ENCODE measurements around the gene PACS1.

Gene PACS1

DNA sequence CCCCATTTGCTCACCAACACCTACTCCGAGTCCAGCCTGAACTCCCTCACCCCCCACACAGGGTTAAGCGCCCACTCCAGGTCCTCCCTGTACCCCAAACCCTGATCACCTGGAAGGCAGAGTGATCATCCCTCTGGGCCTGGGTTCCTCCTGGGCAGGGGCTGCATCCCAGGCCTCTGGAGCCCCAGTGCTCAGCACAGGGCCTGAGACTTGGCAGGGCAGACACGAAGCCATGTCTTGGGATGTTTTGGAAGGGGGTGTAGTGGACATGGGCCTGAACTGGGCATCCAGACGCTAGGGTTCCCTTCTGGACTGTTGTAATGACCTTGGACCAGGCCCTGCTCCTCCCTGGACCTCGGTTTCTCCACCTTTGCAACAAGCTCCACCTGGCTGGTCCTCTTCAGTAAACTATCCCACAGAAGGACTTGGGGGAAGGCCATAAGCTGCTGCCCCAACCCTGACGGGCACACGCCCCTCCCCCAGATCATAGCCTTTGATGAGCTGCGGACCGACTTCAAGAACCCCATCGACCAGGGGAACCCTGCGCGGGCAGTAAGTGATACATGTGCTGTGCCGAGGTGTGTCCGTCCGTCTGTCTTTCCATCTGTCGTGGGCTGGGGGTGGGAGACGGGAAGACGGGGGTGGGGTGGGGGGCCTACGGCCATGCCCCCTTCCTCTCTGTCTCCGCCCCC is 211.8 kb downstream of the PACS1 start:
- TF ChIP-seq, protein P1, sequence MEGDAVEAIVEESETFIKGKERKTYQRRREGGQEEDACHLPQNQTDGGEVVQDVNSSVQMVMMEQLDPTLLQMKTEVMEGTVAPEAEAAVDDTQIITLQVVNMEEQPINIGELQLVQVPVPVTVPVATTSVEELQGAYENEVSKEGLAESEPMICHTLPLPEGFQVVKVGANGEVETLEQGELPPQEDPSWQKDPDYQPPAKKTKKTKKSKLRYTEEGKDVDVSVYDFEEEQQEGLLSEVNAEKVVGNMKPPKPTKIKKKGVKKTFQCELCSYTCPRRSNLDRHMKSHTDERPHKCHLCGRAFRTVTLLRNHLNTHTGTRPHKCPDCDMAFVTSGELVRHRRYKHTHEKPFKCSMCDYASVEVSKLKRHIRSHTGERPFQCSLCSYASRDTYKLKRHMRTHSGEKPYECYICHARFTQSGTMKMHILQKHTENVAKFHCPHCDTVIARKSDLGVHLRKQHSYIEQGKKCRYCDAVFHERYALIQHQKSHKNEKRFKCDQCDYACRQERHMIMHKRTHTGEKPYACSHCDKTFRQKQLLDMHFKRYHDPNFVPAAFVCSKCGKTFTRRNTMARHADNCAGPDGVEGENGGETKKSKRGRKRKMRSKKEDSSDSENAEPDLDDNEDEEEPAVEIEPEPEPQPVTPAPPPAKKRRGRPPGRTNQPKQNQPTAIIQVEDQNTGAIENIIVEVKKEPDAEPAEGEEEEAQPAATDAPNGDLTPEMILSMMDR (conservative IDR thresholded peaks at IDR 0.05; ENCODE audit: low read depth), result no peak
- CTCF ChIA-PET, result interaction anchor here (0.7 to 1.4 kb wide), 6 partner anchors 8 to 1009 kb away, joined by 3 to 13 read pairs (median 4); no protein-coding TSS in a partner anchor
- POLR2A ChIA-PET (ENCODE audit: low non-redundant PET), result no interaction called here
- no peak for DNase-seq (ENCODE audit: low spot score)
- H3K27ac ChIP-seq, result no peak overlapping the region

DNA sequence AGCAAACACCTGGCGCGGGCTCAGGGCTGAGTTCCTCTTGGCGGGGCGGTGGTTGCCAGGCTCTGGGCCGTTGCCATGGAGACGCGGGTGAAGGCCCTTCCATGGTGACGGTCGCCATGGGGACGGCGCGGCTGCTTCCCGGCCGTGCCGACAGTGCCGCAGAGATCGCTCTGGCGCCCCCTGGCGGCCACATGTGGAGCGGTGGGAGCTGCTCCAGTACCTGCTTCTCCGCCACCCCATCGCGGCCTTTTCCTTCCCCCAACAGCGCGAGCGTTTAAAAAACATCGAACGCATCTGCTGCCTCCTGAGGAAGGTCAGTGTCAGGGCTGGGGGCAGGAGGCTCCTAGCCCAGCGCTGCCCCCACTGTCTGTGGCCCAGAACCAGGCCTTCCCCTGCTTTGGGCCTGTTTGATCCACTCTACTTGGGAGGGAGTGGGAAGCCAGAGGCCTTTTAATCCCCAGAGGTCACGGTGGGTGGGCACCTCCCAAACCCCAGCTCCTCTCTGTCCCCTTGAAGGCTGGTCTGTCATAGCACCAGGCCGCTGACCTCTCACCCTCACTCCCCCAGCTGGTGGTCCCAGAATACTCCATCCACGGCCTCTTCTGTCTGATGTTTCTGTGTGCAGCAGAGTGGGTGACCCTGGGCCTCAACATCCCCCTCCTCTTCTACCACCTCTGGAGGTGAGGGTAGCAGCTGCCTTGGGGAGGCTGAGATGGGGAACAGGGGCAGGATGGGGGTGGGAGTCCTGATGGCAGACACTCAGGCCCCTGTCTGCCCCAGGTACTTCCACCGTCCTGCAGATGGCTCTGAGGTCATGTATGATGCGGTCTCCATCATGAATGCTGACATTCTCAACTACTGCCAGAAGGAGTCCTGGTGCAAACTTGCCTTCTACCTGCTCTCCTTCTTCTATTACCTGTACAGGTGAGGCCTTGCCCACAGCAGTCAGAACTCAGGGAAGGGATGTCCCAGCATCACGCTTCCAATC is 212.7 kb downstream of the PACS1 start:
- ChIA-PET CTCF (interaction anchor here (0.6 to 1.4 kb wide), 11 partner anchors 8 to 1223 kb away, joined by 3 to 13 read pairs (median 4); no protein-coding TSS in a partner anchor), POLR2A (ENCODE audit: low non-redundant PET) (no interaction called here)
- peak overlapping the region; percentile 57 for H3K27ac ChIP-seq
- DNase-seq (ENCODE audit: low spot score), result peak; percentile 87
- TF ChIP-seq, protein P1 (conservative IDR thresholded peaks at IDR 0.05; ENCODE audit: low read depth), result peak; percentile 94

DNA sequence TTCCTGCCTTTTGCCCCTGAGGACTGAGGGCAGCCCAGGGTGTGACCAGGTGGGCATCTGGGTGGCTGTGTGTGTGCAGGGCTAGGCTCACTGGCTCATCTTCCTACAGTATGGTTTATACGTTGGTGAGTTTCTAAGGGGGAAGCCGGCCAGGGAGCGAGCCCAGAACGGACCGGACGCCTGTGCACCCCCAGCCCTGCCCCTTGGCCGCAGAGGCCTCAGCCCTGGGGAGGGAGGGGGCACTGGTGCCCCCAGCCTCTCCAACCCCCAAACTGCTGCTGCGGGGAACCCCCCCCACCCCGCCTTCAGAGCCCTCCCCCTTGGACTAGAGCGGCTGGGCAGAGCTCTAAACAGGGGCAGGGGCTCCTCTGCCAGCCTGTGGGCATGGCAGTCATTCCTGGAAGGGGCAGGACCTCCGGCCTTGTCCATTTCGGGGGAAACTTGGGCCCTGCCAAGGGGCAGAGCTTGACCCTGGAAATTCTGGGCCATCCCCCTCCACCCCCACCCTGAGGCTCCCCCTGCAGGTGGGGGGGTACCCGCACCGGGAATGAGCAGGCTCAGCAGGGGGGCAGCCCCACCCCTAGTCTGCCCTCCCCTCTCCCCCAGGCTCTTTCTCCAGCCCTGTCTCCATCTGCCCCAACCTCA is 213.5 kb downstream of the PACS1 start:
- POLR2A ChIA-PET (ENCODE audit: low non-redundant PET), result no interaction called here
- DNase-seq (ENCODE audit: low spot score), result no peak
- TF ChIP-seq, protein P1 (conservative IDR thresholded peaks at IDR 0.05; ENCODE audit: low read depth), result no peak
- peak overlapping the region; percentile 57 for H3K27ac ChIP-seq
- CTCF ChIA-PET, result interaction anchor here (0.6 to 1.4 kb wide), 7 partner anchors 7 to 433 kb away, joined by 3 to 6 read pairs (median 4); no protein-coding TSS in a partner anchor

DNA sequence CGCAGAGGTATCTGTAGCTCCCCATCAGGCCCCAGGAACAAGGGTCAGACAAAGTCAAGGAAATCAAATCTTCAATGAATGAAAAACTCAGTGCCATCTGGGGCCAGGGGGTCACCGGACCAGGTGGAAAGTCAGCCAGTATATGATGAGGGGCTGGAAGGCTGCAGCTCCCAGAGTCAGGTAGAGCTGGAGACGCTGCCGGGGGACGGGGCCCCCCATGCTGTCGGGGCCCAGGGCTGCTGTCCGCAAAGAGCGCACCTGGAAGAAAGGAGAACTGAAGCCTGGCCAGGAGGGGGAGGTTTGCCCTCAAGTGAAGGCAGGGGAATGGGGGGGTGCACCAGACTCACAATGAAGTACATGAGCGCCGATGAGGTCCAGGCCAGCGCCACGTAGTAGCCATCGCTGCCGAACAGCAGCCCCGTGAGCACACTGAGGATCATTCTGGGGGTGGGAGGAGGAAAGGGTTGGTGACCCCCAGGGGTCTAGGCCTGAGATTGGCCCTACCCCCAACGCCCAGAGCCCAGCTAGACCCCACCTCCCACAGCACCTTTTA is 214.5 kb downstream of the PACS1 start:
- H3K27ac ChIP-seq, result peak overlapping the region; percentile 57; the same call in 1 of the 2 replicates
- CTCF ChIA-PET, result interaction anchor here (1.0 kb wide), 1 partner anchor 27 kb away, joined by 3 read pairs; no protein-coding TSS in a partner anchor
- POLR2A ChIA-PET (ENCODE audit: low non-redundant PET), result no interaction called here
- DNase-seq (ENCODE audit: low spot score), result no peak
- TF ChIP-seq, protein P1 (conservative IDR thresholded peaks at IDR 0.05; ENCODE audit: low read depth), result no peak

DNA sequence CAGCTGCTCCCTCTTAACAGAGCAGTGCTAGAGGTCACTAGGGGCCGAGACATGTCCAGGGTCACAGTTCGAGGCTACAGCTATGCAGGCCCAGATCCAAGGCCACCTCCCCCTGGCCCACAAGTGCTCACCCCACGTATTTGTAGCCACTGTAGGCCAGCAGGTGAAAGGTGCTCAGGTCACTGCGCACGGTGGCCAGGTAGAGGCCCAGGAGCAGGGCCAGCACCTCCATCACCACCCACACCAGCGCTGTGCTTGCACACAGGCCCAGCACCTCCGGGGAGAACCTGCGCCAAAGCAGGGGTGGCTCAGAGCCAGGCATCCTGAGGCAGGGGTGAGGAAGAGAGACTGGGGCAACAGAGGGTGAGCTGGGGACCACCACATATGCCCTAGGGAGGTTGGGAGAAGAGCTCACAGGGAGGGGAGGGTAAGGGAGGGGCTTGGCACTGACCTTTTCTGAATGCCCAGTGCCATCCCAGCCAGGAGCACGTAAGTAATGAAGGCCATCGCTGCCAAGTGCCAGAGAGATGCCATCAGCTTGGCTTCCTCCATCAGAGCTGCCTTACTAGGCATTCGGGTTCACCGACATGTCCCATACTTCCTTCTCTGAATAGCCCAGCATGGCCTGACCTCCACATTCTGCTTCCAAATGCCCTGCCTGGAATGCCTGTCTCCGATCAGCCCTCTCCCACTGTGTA is 215.3 kb downstream of the PACS1 start:
- TF ChIP-seq, protein P1 (conservative IDR thresholded peaks at IDR 0.05; ENCODE audit: low read depth), result no peak
- no peak for DNase-seq (ENCODE audit: low spot score)
- ChIA-PET CTCF (no interaction called here), POLR2A (ENCODE audit: low non-redundant PET) (no interaction called here)
- peak overlapping the region; percentile 90 for H3K27ac ChIP-seq
